IPS-20b (cell line): ENCODE measurements around the gene NECTIN3.

Experiments
- H3K27ac ChIP-seq: one replicate; pipeline ENCODE4 v1.5.1; 2013; ENCODE audit warnings: low read length
- H3K27me3 ChIP-seq: 2 replicates; pipeline ENCODE4 v1.6.1; 2013; ENCODE audit warnings: mild to moderate bottlenecking, low read length, inconsistent platforms; ENCODE audit not compliant: insufficient read depth
- H3K36me3 ChIP-seq: 2 replicates; pipeline ENCODE4 v1.6.1; 2013; ENCODE audit warnings: low read depth, mild to moderate bottlenecking, inconsistent platforms, low read length, moderate library complexity; ENCODE audit not compliant: insufficient read depth
- H3K4me1 ChIP-seq: 2 replicates; pipeline ENCODE4 v1.6.1; 2013; ENCODE audit warnings: mild to moderate bottlenecking, control low read depth, inconsistent platforms, low read length, moderate library complexity; ENCODE audit not compliant: insufficient read depth
- H3K4me3 ChIP-seq: 2 replicates; pipeline ENCODE4 v1.5.1; 2013; ENCODE audit warnings: mild to moderate bottlenecking, low read length, inconsistent platforms
- H3K9ac ChIP-seq: 2 replicates; pipeline ENCODE4 v1.6.1; 2013; ENCODE audit warnings: low read depth, mild to moderate bottlenecking, inconsistent platforms, low read length, moderate library complexity
- H3K9me3 ChIP-seq: 2 replicates; pipeline ENCODE4 v1.6.1; 2013; ENCODE audit warnings: mild to moderate bottlenecking, low read depth, low read length, inconsistent platforms; ENCODE audit not compliant: insufficient read depth

NECTIN3 gene

GRCh38 chr3:111156517-111156916, 84.9 kb downstream of the NECTIN3 start:
- H3K27me3 ChIP-seq = no peaks in the 10 kb centered on the region
- H3K36me3 ChIP-seq = peaks cover 25% of the 10 kb centered on the region; the same call in 1 of the 2 replicates
- H3K27ac ChIP-seq = no peak overlapping the region
- no peak overlapping the region for H3K4me3 ChIP-seq
- H3K4me1 ChIP-seq = peaks cover 13% of the 10 kb centered on the region; the same call in 1 of the 2 replicates
- no peaks in the 10 kb centered on the region for H3K9me3 ChIP-seq
- no peak overlapping the region for H3K9ac ChIP-seq

- H3K4me1 ChIP-seq = 0 out of 2 replicates have a peak, but pooled peaks cover 8% of the 10 kb centered on the region
- H3K9me3 ChIP-seq = no peaks in the 10 kb centered on the region
- H3K9ac ChIP-seq = no peak overlapping the region
- H3K36me3 ChIP-seq = peaks cover 20% of the 10 kb centered on the region; the same call in 1 of the 2 replicates
- H3K27ac ChIP-seq = no peak overlapping the region
- no peaks in the 10 kb centered on the region for H3K27me3 ChIP-seq
- no peak overlapping the region for H3K4me3 ChIP-seq
Observed at GRCh38 chr3:111159391-111159790, 87.8 kb downstream of the NECTIN3 start.

GRCh38 chr3:111164621-111165020, 93.0 kb downstream of the NECTIN3 start:
- H3K9ac ChIP-seq = no peak overlapping the region
- H3K36me3 ChIP-seq = 0 out of 2 replicates have a peak, but pooled peaks cover 10% of the 10 kb centered on the region
- no peak overlapping the region for H3K27ac ChIP-seq
- no peaks in the 10 kb centered on the region for H3K4me1 ChIP-seq
- no peak overlapping the region for H3K4me3 ChIP-seq
- H3K27me3 ChIP-seq = no peaks in the 10 kb centered on the region
- H3K9me3 ChIP-seq = no peaks in the 10 kb centered on the region

GRCh38 chr3:111165411-111165810, 93.8 kb downstream of the NECTIN3 start:
- no peak overlapping the region for H3K9ac ChIP-seq
- H3K9me3 ChIP-seq = no peaks in the 10 kb centered on the region
- H3K27ac ChIP-seq = no peak overlapping the region
- no peaks in the 10 kb centered on the region for H3K27me3 ChIP-seq
- H3K4me3 ChIP-seq = no peak overlapping the region
- no peaks in the 10 kb centered on the region for H3K4me1 ChIP-seq
- H3K36me3 ChIP-seq = 0 out of 2 replicates have a peak, but pooled peaks cover 10% of the 10 kb centered on the region

GRCh38 chr3:111173328-111173900, 101.8 kb downstream of the NECTIN3 start:
- H3K27ac ChIP-seq = no peak overlapping the region
- H3K27me3 ChIP-seq = no peaks in the 10 kb centered on the region
- H3K9ac ChIP-seq = no peak overlapping the region
- H3K4me3 ChIP-seq = no peak overlapping the region
- H3K9me3 ChIP-seq = no peaks in the 10 kb centered on the region
- H3K4me1 ChIP-seq = peaks cover 14% of the 10 kb centered on the region; the same call in 1 of the 2 replicates
- H3K36me3 ChIP-seq = no peaks in the 10 kb centered on the region; the same call in 1 of the 2 replicates

GRCh38 chr3:111173906-111174305, 102.3 kb downstream of the NECTIN3 start:
- no peak overlapping the region for H3K4me3 ChIP-seq

GRCh38 chr3:111190518-111190917, 118.9 kb downstream of the NECTIN3 start:
- no peak overlapping the region for H3K27ac ChIP-seq

More at GRCh38 chr3:111173906-111174305, 102.3 kb downstream of the NECTIN3 start:
- H3K9ac ChIP-seq = no peak overlapping the region
- H3K36me3 ChIP-seq = no peaks in the 10 kb centered on the region; the same call in 1 of the 2 replicates
- no peaks in the 10 kb centered on the region for H3K9me3 ChIP-seq
- peaks cover 14% of the 10 kb centered on the region; the same call in 1 of the 2 replicates for H3K4me1 ChIP-seq
- no peak overlapping the region for H3K27ac ChIP-seq
- H3K27me3 ChIP-seq = no peaks in the 10 kb centered on the region

GRCh38 chr3:111193472-111193871, 121.9 kb downstream of the NECTIN3 start:
- no peaks in the 10 kb centered on the region for H3K9me3 ChIP-seq
- H3K36me3 ChIP-seq = peaks cover 45% of the 10 kb centered on the region
- no peaks in the 10 kb centered on the region; the same call in 1 of the 2 replicates for H3K4me1 ChIP-seq
- no peak overlapping the region for H3K4me3 ChIP-seq
- H3K9ac ChIP-seq = no peak overlapping the region
- H3K27ac ChIP-seq = no peak overlapping the region
- no peaks in the 10 kb centered on the region for H3K27me3 ChIP-seq

More at GRCh38 chr3:111190518-111190917, 118.9 kb downstream of the NECTIN3 start:
- Histone ChIP-seq H3K4me3 (no peak overlapping the region), H3K4me1 (no peaks in the 10 kb centered on the region; the same call in 1 of the 2 replicates), H3K36me3 (peaks cover 40% of the 10 kb centered on the region), H3K9me3 (no peaks in the 10 kb centered on the region), H3K27me3 (no peaks in the 10 kb centered on the region), H3K9ac (no peak overlapping the region)

GRCh38 chr3:111194048-111194447, 122.4 kb downstream of the NECTIN3 start:
- Histone ChIP-seq H3K9ac (no peak overlapping the region), H3K36me3 (peaks cover 45% of the 10 kb centered on the region)

GRCh38 chr3:111197485-111197884, 125.9 kb downstream of the NECTIN3 start:
- Histone ChIP-seq H3K27me3 (no peaks in the 10 kb centered on the region), H3K9me3 (no peaks in the 10 kb centered on the region), H3K4me3 (no peak overlapping the region), H3K9ac (no peak overlapping the region), H3K27ac (no peak overlapping the region), H3K36me3 (peaks cover 36% of the 10 kb centered on the region), H3K4me1 (peaks cover 9% of the 10 kb centered on the region)

More at GRCh38 chr3:111194048-111194447, 122.4 kb downstream of the NECTIN3 start:
- Histone ChIP-seq H3K4me3 (no peak overlapping the region), H3K27me3 (no peaks in the 10 kb centered on the region), H3K27ac (no peak overlapping the region), H3K9me3 (no peaks in the 10 kb centered on the region), H3K4me1 (no peaks in the 10 kb centered on the region; the same call in 1 of the 2 replicates)

GRCh38 chr3:111200027-111200426, 128.4 kb downstream of the NECTIN3 start:
- H3K4me3 ChIP-seq = no peak overlapping the region
- no peaks in the 10 kb centered on the region for H3K27me3 ChIP-seq
- H3K36me3 ChIP-seq = peaks cover 15% of the 10 kb centered on the region; the same call in 1 of the 2 replicates
- H3K9me3 ChIP-seq = no peaks in the 10 kb centered on the region
- no peak overlapping the region for H3K27ac ChIP-seq
- H3K9ac ChIP-seq = no peak overlapping the region
- H3K4me1 ChIP-seq = peaks cover 14% of the 10 kb centered on the region

- Histone ChIP-seq H3K9ac (no peak overlapping the region), H3K27me3 (no peaks in the 10 kb centered on the region), H3K4me3 (no peak overlapping the region), H3K9me3 (no peaks in the 10 kb centered on the region), H3K36me3 (no peaks in the 10 kb centered on the region), H3K4me1 (peaks cover 11% of the 10 kb centered on the region; the same call in 1 of the 2 replicates), H3K27ac (no peak overlapping the region)
Observed at GRCh38 chr3:111210003-111210711, 138.5 kb downstream of the NECTIN3 start.
